ENCODE results near the gene BAIAP2. TPM values are rescaled to one million over a fixed set of nuclear protein-coding genes. Genes with fewer than 3 reads are reported as not detected.
A peak's percentile ranks its signal among the peaks of the same experiment; 100 is the strongest.

Gene BAIAP2
- total RNA-seq, 1 donor from 2014 or later, result 51.4 TPM

DNA sequence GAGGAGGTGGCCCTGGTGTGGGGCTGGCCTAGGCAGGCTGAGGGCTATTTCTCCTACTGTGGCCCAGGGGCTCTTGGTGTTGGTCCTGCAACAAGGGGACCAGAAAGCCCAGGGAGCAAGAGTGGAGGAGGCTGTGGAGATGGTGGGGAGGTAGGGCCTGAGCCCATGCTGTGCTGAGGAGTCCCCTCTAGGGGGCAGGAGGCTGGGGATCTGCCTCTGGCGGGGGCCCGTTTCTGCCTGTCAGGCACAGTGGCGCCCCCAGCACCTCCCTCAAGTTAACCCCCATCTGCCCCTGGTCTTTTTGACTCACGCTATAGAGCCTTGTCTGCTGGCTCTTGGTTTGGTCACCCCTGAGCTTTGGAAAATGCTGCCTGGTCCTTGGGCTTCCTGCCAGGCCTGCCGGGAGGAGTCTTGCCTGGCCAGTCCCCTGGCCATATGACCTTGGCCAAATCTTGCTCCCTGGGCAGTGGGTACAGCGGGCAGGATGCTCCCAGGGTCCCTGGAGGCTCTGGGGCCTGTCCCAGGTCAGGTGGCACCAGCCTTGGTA is 5.9 kb downstream of the BAIAP2 start:
- H3K27ac Mint-ChIP-seq (ENCODE audit: unreplicated experiment), result peak overlapping the region; percentile 62
- no peak for DNase-seq (ENCODE audit: low read depth)
- H3K4me3 Mint-ChIP-seq (ENCODE audit: unreplicated experiment), result no peak overlapping the region
- Histone ChIP-seq H3K27ac (ENCODE audit: low read depth, low read length) (peak overlapping the region; percentile 71), H3K4me1 (ENCODE audit: insufficient read depth, low read length) (peaks cover 77% of the 10 kb centered on the region), H3K9ac (ENCODE audit: low read length) (peak overlapping the region; percentile 66), H3K36me3 (ENCODE audit: insufficient read depth, low read length) (no peaks in the 10 kb centered on the region), H3K79me2 (ENCODE audit: insufficient read depth, low read length) (peaks cover 99% of the 10 kb centered on the region), H2AFZ (ENCODE audit: low read depth, low read length) (no peak overlapping the region), H3K4me2 (ENCODE audit: low read length) (peak overlapping the region; percentile 76), H3K9me3 (ENCODE audit: insufficient read depth, low read depth, low read length) (no peaks in the 10 kb centered on the region), H4K20me1 (ENCODE audit: insufficient read depth, low read length) (peaks cover 86% of the 10 kb centered on the region), H3K4me3 (ENCODE audit: insufficient read depth, low read depth, low read length) (peak overlapping the region; percentile 26), H3K27me3 (ENCODE audit: insufficient read depth, low read length) (no peaks in the 10 kb centered on the region)
- H3K4me1 Mint-ChIP-seq (ENCODE audit: low read depth, unreplicated experiment), result peaks cover 38% of the 10 kb centered on the region
- FAIRE-seq, result no peak
- H3K27me3 Mint-ChIP-seq (ENCODE audit: low read depth, unreplicated experiment), result no peaks in the 10 kb centered on the region
- peaks cover 6% of the 10 kb centered on the region for H3K36me3 Mint-ChIP-seq (ENCODE audit: low read depth, unreplicated experiment)
- no peaks in the 10 kb centered on the region for H3K9me3 Mint-ChIP-seq (ENCODE audit: unreplicated experiment)
- TF ChIP-seq EZH2 (IDR thresholded peaks at IDR 0.05; ENCODE audit: insufficient read depth, low read length), result no peak
- TF ChIP-seq, protein P1, sequence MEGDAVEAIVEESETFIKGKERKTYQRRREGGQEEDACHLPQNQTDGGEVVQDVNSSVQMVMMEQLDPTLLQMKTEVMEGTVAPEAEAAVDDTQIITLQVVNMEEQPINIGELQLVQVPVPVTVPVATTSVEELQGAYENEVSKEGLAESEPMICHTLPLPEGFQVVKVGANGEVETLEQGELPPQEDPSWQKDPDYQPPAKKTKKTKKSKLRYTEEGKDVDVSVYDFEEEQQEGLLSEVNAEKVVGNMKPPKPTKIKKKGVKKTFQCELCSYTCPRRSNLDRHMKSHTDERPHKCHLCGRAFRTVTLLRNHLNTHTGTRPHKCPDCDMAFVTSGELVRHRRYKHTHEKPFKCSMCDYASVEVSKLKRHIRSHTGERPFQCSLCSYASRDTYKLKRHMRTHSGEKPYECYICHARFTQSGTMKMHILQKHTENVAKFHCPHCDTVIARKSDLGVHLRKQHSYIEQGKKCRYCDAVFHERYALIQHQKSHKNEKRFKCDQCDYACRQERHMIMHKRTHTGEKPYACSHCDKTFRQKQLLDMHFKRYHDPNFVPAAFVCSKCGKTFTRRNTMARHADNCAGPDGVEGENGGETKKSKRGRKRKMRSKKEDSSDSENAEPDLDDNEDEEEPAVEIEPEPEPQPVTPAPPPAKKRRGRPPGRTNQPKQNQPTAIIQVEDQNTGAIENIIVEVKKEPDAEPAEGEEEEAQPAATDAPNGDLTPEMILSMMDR (IDR thresholded peaks at IDR 0.05; ENCODE audit: insufficient read depth, low read depth, low read length), result peak; percentile 27

DNA sequence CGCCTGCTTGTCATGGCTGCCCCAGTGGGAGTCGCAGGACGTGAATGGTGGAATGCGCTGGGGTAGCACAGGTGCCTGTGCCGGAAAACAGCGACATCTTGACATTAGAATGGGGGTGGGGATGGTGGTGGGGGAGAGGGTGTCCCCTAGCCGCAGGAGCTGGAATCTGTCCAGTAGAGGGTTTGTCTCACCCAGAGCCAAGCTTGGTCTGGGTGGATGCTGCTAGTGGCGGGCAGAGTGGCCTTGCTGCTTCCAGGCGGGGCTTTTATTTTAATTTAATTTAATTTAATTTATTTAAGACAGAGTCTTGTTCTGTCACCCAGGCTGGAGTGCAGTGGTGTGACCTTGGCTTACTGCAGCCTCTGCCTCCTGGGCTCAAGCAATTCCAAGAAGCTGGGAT is 7.7 kb downstream of the BAIAP2 start:
- Histone ChIP-seq H3K36me3 (ENCODE audit: insufficient read depth, low read length) (no peaks in the 10 kb centered on the region), H3K27ac (ENCODE audit: low read depth, low read length) (no peak overlapping the region), H3K4me3 (ENCODE audit: insufficient read depth, low read depth, low read length) (no peak overlapping the region), H3K4me2 (ENCODE audit: low read length) (no peak overlapping the region), H3K79me2 (ENCODE audit: insufficient read depth, low read length) (peaks cover 99% of the 10 kb centered on the region), H3K9ac (ENCODE audit: low read length) (no peak overlapping the region), H3K4me1 (ENCODE audit: insufficient read depth, low read length) (peaks cover 66% of the 10 kb centered on the region), H2AFZ (ENCODE audit: low read depth, low read length) (no peak overlapping the region), H4K20me1 (ENCODE audit: insufficient read depth, low read length) (peaks cover 86% of the 10 kb centered on the region), H3K27me3 (ENCODE audit: insufficient read depth, low read length) (no peaks in the 10 kb centered on the region), H3K9me3 (ENCODE audit: insufficient read depth, low read depth, low read length) (no peaks in the 10 kb centered on the region)
- FAIRE-seq (no peak), DNase-seq (ENCODE audit: low read depth) (no peak)
- peaks cover 34% of the 10 kb centered on the region for H3K4me1 Mint-ChIP-seq (ENCODE audit: low read depth, unreplicated experiment)
- H3K27me3 Mint-ChIP-seq (ENCODE audit: low read depth, unreplicated experiment), result no peaks in the 10 kb centered on the region
- H3K27ac Mint-ChIP-seq (ENCODE audit: unreplicated experiment), result no peak overlapping the region
- TF ChIP-seq EZH2 (IDR thresholded peaks at IDR 0.05; ENCODE audit: insufficient read depth, low read length), result no peak
- TF ChIP-seq, protein P1 (IDR thresholded peaks at IDR 0.05; ENCODE audit: insufficient read depth, low read depth, low read length), result no peak
- peaks cover 2% of the 10 kb centered on the region for H3K36me3 Mint-ChIP-seq (ENCODE audit: low read depth, unreplicated experiment)
- no peak overlapping the region for H3K4me3 Mint-ChIP-seq (ENCODE audit: unreplicated experiment)
- no peaks in the 10 kb centered on the region for H3K9me3 Mint-ChIP-seq (ENCODE audit: unreplicated experiment)

DNA sequence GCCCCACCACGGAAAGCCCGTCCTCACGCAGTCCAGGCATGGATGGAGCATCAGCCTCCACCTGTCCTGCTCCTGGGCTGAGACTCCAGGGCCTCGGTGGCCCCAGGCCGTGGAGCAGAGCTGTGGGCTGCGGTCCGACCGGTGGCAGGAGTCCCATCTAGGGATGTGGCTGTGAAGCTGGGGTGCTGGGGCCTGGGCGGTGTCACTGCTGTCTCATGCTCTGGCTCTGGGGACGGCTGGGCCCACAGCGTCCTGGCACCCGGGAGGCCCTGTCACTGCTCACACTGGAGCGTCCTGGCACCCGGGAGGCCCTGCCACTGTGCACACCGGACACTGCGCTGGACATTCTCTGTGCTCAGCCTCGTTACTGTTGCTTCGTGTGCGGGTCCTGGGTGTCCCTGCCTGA is 8.4 kb downstream of the BAIAP2 start:
- H3K27ac Mint-ChIP-seq (ENCODE audit: unreplicated experiment), result peak overlapping the region; percentile 89
- FAIRE-seq (no peak), DNase-seq (ENCODE audit: low read depth) (no peak)
- H3K4me2 ChIP-seq (ENCODE audit: low read length), result peak overlapping the region; percentile 62
- no peak for TF ChIP-seq EZH2 (IDR thresholded peaks at IDR 0.05; ENCODE audit: insufficient read depth, low read length)
- TF ChIP-seq, protein P1 (IDR thresholded peaks at IDR 0.05; ENCODE audit: insufficient read depth, low read depth, low read length), result no peak
- peak overlapping the region; percentile 59 for H3K27ac ChIP-seq (ENCODE audit: low read depth, low read length)
- H2AFZ ChIP-seq (ENCODE audit: low read depth, low read length), result no peak overlapping the region
- H3K4me3 ChIP-seq (ENCODE audit: insufficient read depth, low read depth, low read length), result no peak overlapping the region
- H3K4me1 Mint-ChIP-seq (ENCODE audit: low read depth, unreplicated experiment), result peaks cover 32% of the 10 kb centered on the region
- H3K4me1 ChIP-seq (ENCODE audit: insufficient read depth, low read length), result peaks cover 59% of the 10 kb centered on the region
- H3K27me3 ChIP-seq (ENCODE audit: insufficient read depth, low read length), result no peaks in the 10 kb centered on the region
- H3K27me3 Mint-ChIP-seq (ENCODE audit: low read depth, unreplicated experiment), result no peaks in the 10 kb centered on the region
- H4K20me1 ChIP-seq (ENCODE audit: insufficient read depth, low read length), result peaks cover 86% of the 10 kb centered on the region
- H3K9me3 ChIP-seq (ENCODE audit: insufficient read depth, low read depth, low read length), result no peaks in the 10 kb centered on the region
- H3K79me2 ChIP-seq (ENCODE audit: insufficient read depth, low read length), result peaks cover 99% of the 10 kb centered on the region
- no peaks in the 10 kb centered on the region for H3K9me3 Mint-ChIP-seq (ENCODE audit: unreplicated experiment)
- H3K36me3 Mint-ChIP-seq (ENCODE audit: low read depth, unreplicated experiment), result peaks cover 2% of the 10 kb centered on the region
- H3K36me3 ChIP-seq (ENCODE audit: insufficient read depth, low read length), result no peaks in the 10 kb centered on the region
- peak overlapping the region; percentile 56 for H3K9ac ChIP-seq (ENCODE audit: low read length)
- H3K4me3 Mint-ChIP-seq (ENCODE audit: unreplicated experiment), result peak overlapping the region; percentile 50
